Measurements from ENCODE around the gene FAM53B.

DNA sequence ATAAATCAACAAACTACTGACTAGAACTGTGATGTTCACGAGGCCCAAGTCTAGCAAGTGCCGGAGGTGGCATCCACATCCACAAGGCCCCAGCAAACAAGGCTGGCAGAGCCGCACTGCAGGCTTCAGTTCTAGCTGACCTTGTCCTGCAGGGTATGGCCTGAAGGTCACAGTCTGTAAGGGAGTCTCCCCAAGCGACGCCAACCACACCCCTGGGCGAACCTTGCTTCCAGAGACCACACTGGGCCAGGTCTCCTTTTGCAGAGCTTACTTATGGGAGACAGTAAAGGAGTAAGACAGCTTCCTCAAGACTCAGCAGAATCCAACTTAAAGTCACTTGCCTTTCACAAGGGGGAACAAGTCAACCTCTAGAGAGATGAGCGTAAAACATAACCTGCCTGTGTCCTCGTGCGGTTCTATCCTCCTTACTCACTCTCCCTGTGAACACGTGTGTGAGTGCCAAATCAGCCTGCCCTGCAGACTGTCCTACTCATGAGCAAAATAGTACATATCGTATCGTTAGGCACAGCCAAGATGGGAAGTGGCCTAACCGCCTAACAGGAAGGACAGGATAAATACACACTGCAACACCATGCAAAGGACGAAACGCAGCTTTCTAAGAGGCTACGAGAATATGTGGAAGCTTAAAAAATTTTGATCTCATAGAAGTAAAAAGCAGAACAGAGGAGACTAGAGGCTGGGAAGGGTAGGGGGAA is 22.7 kb downstream of the FAM53B start:
- no peak for TF ChIP-seq POLR2A (IDR thresholded peaks at IDR 0.05; ENCODE audit: low read depth, low read length)
- TF ChIP-seq TAF1 (IDR thresholded peaks at IDR 0.05; ENCODE audit: low read depth, low read length): no peak
- TF ChIP-seq POLR2AphosphoS5 (IDR thresholded peaks at IDR 0.05; ENCODE audit: low read depth, low read length): no peak
- TF ChIP-seq PAX5 (IDR thresholded peaks at IDR 0.05; ENCODE audit: insufficient read depth, low read length, severe bottlenecking): no peak
- TF ChIP-seq SPI1 (IDR thresholded peaks at IDR 0.05; ENCODE audit: low read depth, low read length): peak; percentile 12; the same call in 1 of the 2 replicates

All from GM12891 (cell line).